H1 (cell line): ENCODE data around the gene OGFR. TPM values are rescaled to one million over a fixed set of nuclear protein-coding genes. Genes with fewer than 3 reads are reported as not detected.

Experiments used
- CTCF ChIA-PET: fragments of 300-600 bp; sonication (Branson Sonifier 250); formaldehyde crosslinking; loops from one replicate; lab custom pipeline; 2021; ENCODE audit not compliant: partially characterized antibody; lab: Charles Lee
- POLR2A ChIA-PET: fragments of 300-600 bp; sonication (Branson Sonifier 250); formaldehyde crosslinking; loops from one replicate; lab custom pipeline; 2021; ENCODE audit warnings: inconsistent platforms; ENCODE audit not compliant: partially characterized antibody; lab: Charles Lee
- DNase-seq, 2 experiments: peaks; one replicate each; pipeline versions ENCODE4 v3.0.0 to v3.0.0-alpha.2; 2010 to 2022; ENCODE audit warnings: low spot score in 2 of 2, low read depth in 1 of 2, mixed read lengths in 1 of 2
- FAIRE-seq: peaks from 2 replicates; lab custom pipeline; 2011; peaks lifted over from hg19 to GRCh38; lab: Jason Lieb, UNC
- H2AFZ ChIP-seq: 2 replicates; pipeline ENCODE4 v1.8.1; 2012; ENCODE audit warnings: low read length, inconsistent platforms
- H2AK5ac ChIP-seq: 2 replicates; pipeline ENCODE4 v1.6.1; 2013; ENCODE audit warnings: low read depth, low read length
- H2BK120ac ChIP-seq: replicated peaks from 2 replicates; pipeline ENCODE3; 2013; ENCODE audit warnings: low read depth, low read length, inconsistent platforms
- H2BK12ac ChIP-seq: 2 replicates; pipeline ENCODE4 v1.6.1; 2013; ENCODE audit warnings: low read depth, low read length
- H2BK15ac ChIP-seq: 2 replicates; pipeline ENCODE4 v1.6.1; 2013; ENCODE audit warnings: low read length
- H2BK20ac ChIP-seq: 2 replicates; pipeline ENCODE4 v1.6.1; 2013; ENCODE audit warnings: low read length
- H2BK5ac ChIP-seq: 2 replicates; pipeline ENCODE4 v1.6.1; 2013; ENCODE audit warnings: low read depth, low read length
- H3K14ac ChIP-seq: 2 replicates; pipeline ENCODE4 v1.6.1; 2013; ENCODE audit warnings: inconsistent platforms; ENCODE audit not compliant: insufficient read length
- H3K18ac ChIP-seq: 2 replicates; pipeline ENCODE4 v1.6.1; 2013; ENCODE audit warnings: low read length; ENCODE audit errors: extremely low read depth
- H3K23ac ChIP-seq: 2 replicates; pipeline ENCODE4 v1.6.1; 2013; ENCODE audit warnings: inconsistent platforms; ENCODE audit not compliant: insufficient read length
- H3K23me2 ChIP-seq: 2 replicates; pipeline ENCODE4 v1.6.1; 2013; ENCODE audit warnings: low read depth, low read length
- H3K27ac ChIP-seq: 2 replicates; pipeline ENCODE4 v1.6.1; 2011; ENCODE audit warnings: low read depth, low read length, inconsistent platforms
- H3K27me3 ChIP-seq, 4 experiments: replicated peaks in 1 of 4; 1 replicate in 1 of 4; 2 replicates in 3 of 4; pipeline versions ENCODE4 v1.6.1 to v1.8.1; 2011 to 2013; ENCODE audit warnings: low read length in 3 of 4, mild to moderate bottlenecking in 3 of 4, inconsistent platforms in 2 of 4, mixed read lengths in 2 of 4, moderate library complexity in 1 of 4; ENCODE audit not compliant: control insufficient read depth in 3 of 4, insufficient read depth in 3 of 4; ENCODE audit errors: extremely low read depth in 1 of 4
- H3K36me3 ChIP-seq, 4 experiments: 2 replicates each; pipeline versions ENCODE4 v1.6.1 to v1.8.1; 2011 to 2013; ENCODE audit warnings: mild to moderate bottlenecking in 4 of 4, low read length in 3 of 4, moderate library complexity in 2 of 4, control low read depth in 1 of 4, inconsistent platforms in 1 of 4; ENCODE audit not compliant: insufficient read depth in 4 of 4, control insufficient read depth in 2 of 4
- H3K4ac ChIP-seq: replicated peaks from 2 replicates; pipeline ENCODE3; 2013; ENCODE audit warnings: low read length, low read depth, mixed read lengths, inconsistent platforms; ENCODE audit not compliant: insufficient read length
- H3K4me1 ChIP-seq, 4 experiments: replicated peaks in 1 of 4; 1 replicate in 1 of 4; 2 replicates in 3 of 4; pipeline versions ENCODE4 v1.6.1 to v1.8.1; 2011 to 2013; ENCODE audit warnings: low read length in 3 of 4, inconsistent platforms in 2 of 4, mixed read lengths in 1 of 4; ENCODE audit not compliant: insufficient read depth in 4 of 4, control insufficient read depth in 3 of 4
- H3K4me2 ChIP-seq, 2 experiments: 2 replicates each; pipeline versions ENCODE4 v1.6.1 to v1.8.1; 2011 to 2013; ENCODE audit warnings: low read depth in 2 of 2, low read length in 2 of 2, control low read depth in 1 of 2, inconsistent platforms in 1 of 2, mild to moderate bottlenecking in 1 of 2; ENCODE audit not compliant: insufficient read depth in 1 of 2
- H3K4me3 ChIP-seq, 4 experiments: fragments of 200-600, 300-600 bp in 1 of 4; sonication (generic), shearing (Covaris generic), sonication (Bioruptor Twin) in 1 of 4; 2 replicates each; pipeline versions ENCODE4 v1.5.1 to v1.8.1; 2011 to 2016; ENCODE audit warnings: low read length in 4 of 4, low read depth in 3 of 4, control low read depth in 2 of 4, inconsistent platforms in 2 of 4, mild to moderate bottlenecking in 2 of 4, mixed read lengths in 1 of 4, moderate library complexity in 1 of 4; ENCODE audit not compliant: insufficient read depth in 2 of 4; ENCODE audit errors: extremely low read depth in 1 of 4
- H3K56ac ChIP-seq: replicated peaks from 2 replicates; pipeline ENCODE3; 2013; ENCODE audit warnings: low read depth, mild to moderate bottlenecking, mixed read lengths, low read length, inconsistent platforms; ENCODE audit not compliant: insufficient read length
- H3K79me1 ChIP-seq: 2 replicates; pipeline ENCODE4 v1.6.1; 2013; ENCODE audit warnings: low read depth, low read length, control low read depth
- H3K79me2 ChIP-seq, 2 experiments: 2 replicates each; pipeline versions ENCODE4 v1.6.1 to v1.8.1; 2012 to 2013; ENCODE audit warnings: low read length in 2 of 2, mild to moderate bottlenecking in 2 of 2, inconsistent platforms in 1 of 2; ENCODE audit not compliant: insufficient read depth in 2 of 2, control insufficient read depth in 1 of 2
- H3K9ac ChIP-seq, 4 experiments: replicated peaks in 1 of 4; 1 replicate in 1 of 4; 2 replicates in 3 of 4; pipeline versions ENCODE4 v1.6.1 to v1.8.1; 2011 to 2013; ENCODE audit warnings: low read depth in 3 of 4, low read length in 3 of 4, control low read depth in 2 of 4, mild to moderate bottlenecking in 2 of 4, moderate library complexity in 2 of 4, inconsistent platforms in 1 of 4; ENCODE audit errors: extremely low read depth in 1 of 4
- H3K9me3 ChIP-seq, 2 experiments: 2 replicates each; pipeline versions ENCODE4 v1.6.1 to v1.8.1; 2012 to 2013; ENCODE audit warnings: mild to moderate bottlenecking in 2 of 2, moderate library complexity in 2 of 2, control low read depth in 1 of 2, inconsistent platforms in 1 of 2, low read depth in 1 of 2, low read length in 1 of 2, mixed read lengths in 1 of 2; ENCODE audit not compliant: insufficient read depth in 2 of 2
- H4K20me1 ChIP-seq, 2 experiments: replicated peaks in 1 of 2; 2 replicates each; pipeline versions ENCODE3 to v1.8.1; 2011 to 2013; ENCODE audit warnings: inconsistent platforms in 2 of 2, low read length in 2 of 2, mild to moderate bottlenecking in 1 of 2; ENCODE audit not compliant: insufficient read depth in 2 of 2, control insufficient read depth in 1 of 2
- H4K5ac ChIP-seq: 2 replicates; pipeline ENCODE4 v1.6.1; 2013; ENCODE audit warnings: low read length, low read depth, mixed read lengths, inconsistent platforms; ENCODE audit not compliant: insufficient read length
- H4K8ac ChIP-seq: 2 replicates; pipeline ENCODE4 v1.8.0; 2013; ENCODE audit warnings: mild to moderate bottlenecking, moderate library complexity, low read length, inconsistent platforms; ENCODE audit not compliant: insufficient read depth; ENCODE audit errors: extremely low read depth
- H4K91ac ChIP-seq: replicated peaks from 2 replicates; pipeline ENCODE3; 2013; ENCODE audit warnings: low read length, mixed read lengths, inconsistent platforms; ENCODE audit not compliant: insufficient read length
- E2F6 ChIP-seq: IDR thresholded peaks from 2 replicates; pipeline ENCODE4 v1.6.1; 2012; ENCODE audit warnings: inconsistent platforms
- PHF8 ChIP-seq: fragments of 200-600 bp; sonication (generic); conservative IDR thresholded peaks from 2 replicates; pipeline ENCODE4 v1.7.1; 2012; ENCODE audit warnings: low read depth, mild to moderate bottlenecking, inconsistent platforms, low read length, moderate library complexity
- SP4 ChIP-seq: IDR thresholded peaks from 2 replicates; pipeline ENCODE4 v1.6.1; 2012; ENCODE audit warnings: low read length, inconsistent platforms
- WGBS, 2 experiments: shearing (Covaris generic) in 1 of 2; methylation state at CpG; one replicate each; pipeline versions ENCODE4 v1.1.6 to v1.1.7; 2013 to 2015; ENCODE audit warnings: low lambda C conversion rate in 2 of 2, mixed read lengths in 2 of 2, inconsistent platforms in 1 of 2, low coverage in 1 of 2, missing lambda C conversion rate in 1 of 2; ENCODE audit not compliant: insufficient replicate concordance in 2 of 2, insufficient coverage in 1 of 2, insufficient read length in 1 of 2; ENCODE audit errors: extremely low coverage in 1 of 2, missing lambda C conversion rate in 1 of 2; 5-methylcytosine and 5-hydroxymethylcytosine counted together
- polyA plus RNA-seq, 7 experiments: library from polyadenylated mRNA; depleted of rRNA in 3 of 7; stranded (reverse) in 5 of 7; unstranded in 2 of 7; fragments of >200 nt in 5 of 7; fragments of 200-250 nt in 2 of 7; gene quantifications; 1 replicate in 5 of 7; 2 replicates in 1 of 7; 4 replicates in 1 of 7; pipeline versions ENCODE4 v1.2.1 to v1.2.3, GENCODE V29; 2011 to 2013; ENCODE audit warnings: missing spikeins in 2 of 7, mixed read lengths in 2 of 7
- total RNA-seq: library from RNA; stranded (reverse); fragmentation: NEBNext Ultra II Directional; extraction: Animal tissue kit (Norgen Biotek cat#: 25700); gene quantifications from 2 replicates; pipeline ENCODE4 v1.2.1, GENCODE V29; 2021

OGFR gene
- total and polyA plus RNA-seq, 2 of the 8 experiments (the other 6 are each of a cell fraction or from before 2014, with no cell fraction given): 13.9 to 25.1 TPM

GRCh38 chr20:62804021-62804626 is 511 bp upstream of the OGFR start:
- Histone ChIP-seq H3K4me3 (peak overlapping the region; percentile 30 to 93 (median 55); a peak in 6 of 8 replicates), H3K23me2 (peaks cover 8% of the 10 kb centered on the region; the same call in 1 of the 2 replicates), H2AK5ac (no peak overlapping the region), H3K56ac (no peak overlapping the region), H3K79me1 (peaks cover 6% of the 10 kb centered on the region; the same call in 1 of the 2 replicates), H2BK15ac (0 out of 2 replicates have a peak overlapping the region, but pooled peaks have one; percentile 81), H3K4me1 (peaks cover 0 to 12% (median 8%) of the 10 kb centered on the region in 4 experiments; a peak in 6 of 7 replicates), H2BK12ac (no peak overlapping the region), H3K27ac (no peak overlapping the region), H3K4ac (no peak overlapping the region), H2BK20ac (no peak overlapping the region), H2BK120ac (no peak overlapping the region), H3K18ac (no peak overlapping the region), H2AFZ (no peak overlapping the region), H3K9me3 (no peaks in the 10 kb centered on the region), H3K9ac (no peak overlapping the region), H3K27me3 (peaks cover 0 to 8% (median 4%) of the 10 kb centered on the region in 4 experiments; a peak in 4 of 7 replicates), H3K14ac (no peak overlapping the region), H4K20me1 (peaks cover 6 to 23% of the 10 kb centered on the region in 2 experiments), H3K79me2 (no peaks in the 10 kb centered on the region), H3K4me2 (peak overlapping the region; percentile 65 to 78), H3K23ac (no peak overlapping the region), H3K36me3 (peaks cover 2 to 21% (median 4%) of the 10 kb centered on the region in 4 experiments; a peak in 4 of 8 replicates), H4K8ac (no peak overlapping the region), H4K91ac (no peak overlapping the region), H4K5ac (no peak overlapping the region), H2BK5ac (no peak overlapping the region)
- WGBS, 2 experiments: 52% methylated on average over 14 of the region's 25 CpGs; no CpG with 5 or more reads in 1 of the 2 experiments
- TF ChIP-seq E2F6: 0 out of 2 replicates have a peak, but pooled peaks have one; percentile 6
- TF ChIP-seq PHF8: 0 out of 2 replicates have a peak, but pooled peaks have one; percentile 6
- no peak for TF ChIP-seq SP4
- ChIA-PET CTCF (interaction anchor here (0.5 to 1.7 kb wide), 9 partner anchors 11 to 1316 kb away, joined by 3 to 5 read pairs (median 3); no protein-coding TSS in a partner anchor), POLR2A (interaction anchor here (0.6 to 2.7 kb wide), 3 partner anchors 11 to 16 kb away, joined by 3 to 14 read pairs (median 14); no protein-coding TSS in a partner anchor)
- no peak for FAIRE-seq
- no peak for DNase-seq
